Activated CD4-positive, alpha-beta memory T cell treated with anti-CD3 and anti-CD28 coated beads, Interleukin-2, amount 10 ng/mL, durations not matched to agents 7 days and 5 days (primary cell): ENCODE data around the gene ZNF181. TPM values are rescaled to one million over a fixed set of nuclear protein-coding genes. Genes with fewer than 3 reads are reported as not detected.

ENCODE experiments used
- CTCF ChIA-PET: fragments of 350-600 bp; sonication (Branson Sonifier 250); formaldehyde crosslinking; loops from one replicate; lab custom pipeline; 2021; ENCODE audit warnings: antibody characterized with exemption, inconsistent platforms; lab: Charles Lee
- POLR2A ChIA-PET: fragments of 350-600 bp; sonication (Branson Sonifier 250); formaldehyde crosslinking; loops from one replicate; lab custom pipeline; 2021; ENCODE audit warnings: antibody characterized with exemption; lab: Charles Lee
- DNase-seq: peaks from one replicate; pipeline ENCODE4 v3.0.0-alpha.2; 2020
- H3K27ac Mint-ChIP-seq: one replicate; pipeline ENCODE4 v1.8.0; 2021; ENCODE audit warnings: mild to moderate bottlenecking, mixed read lengths
- H3K27me3 Mint-ChIP-seq: one replicate; pipeline ENCODE4 v1.8.0; 2021; ENCODE audit warnings: mixed read lengths
- H3K36me3 Mint-ChIP-seq: one replicate; pipeline ENCODE4 v1.8.0; 2021; ENCODE audit warnings: low read depth, mixed read lengths
- H3K4me1 Mint-ChIP-seq: one replicate; pipeline ENCODE4 v1.8.0; 2021; ENCODE audit warnings: mixed read lengths
- H3K4me3 Mint-ChIP-seq: one replicate; pipeline ENCODE4 v1.8.0; 2021; ENCODE audit warnings: mild to moderate bottlenecking, mixed read lengths
- H3K9me3 Mint-ChIP-seq: one replicate; pipeline ENCODE4 v1.8.0; 2021; ENCODE audit warnings: mixed read lengths
- total RNA-seq, 2 experiments: library from RNA; stranded (reverse); gene quantifications; one replicate each; pipeline ENCODE4 v1.2.3, GENCODE V29; 2021

The ZNF181 gene
- total RNA-seq, 2 experiments from 2014 or later = 4.2 to 4.7 TPM

DNA sequence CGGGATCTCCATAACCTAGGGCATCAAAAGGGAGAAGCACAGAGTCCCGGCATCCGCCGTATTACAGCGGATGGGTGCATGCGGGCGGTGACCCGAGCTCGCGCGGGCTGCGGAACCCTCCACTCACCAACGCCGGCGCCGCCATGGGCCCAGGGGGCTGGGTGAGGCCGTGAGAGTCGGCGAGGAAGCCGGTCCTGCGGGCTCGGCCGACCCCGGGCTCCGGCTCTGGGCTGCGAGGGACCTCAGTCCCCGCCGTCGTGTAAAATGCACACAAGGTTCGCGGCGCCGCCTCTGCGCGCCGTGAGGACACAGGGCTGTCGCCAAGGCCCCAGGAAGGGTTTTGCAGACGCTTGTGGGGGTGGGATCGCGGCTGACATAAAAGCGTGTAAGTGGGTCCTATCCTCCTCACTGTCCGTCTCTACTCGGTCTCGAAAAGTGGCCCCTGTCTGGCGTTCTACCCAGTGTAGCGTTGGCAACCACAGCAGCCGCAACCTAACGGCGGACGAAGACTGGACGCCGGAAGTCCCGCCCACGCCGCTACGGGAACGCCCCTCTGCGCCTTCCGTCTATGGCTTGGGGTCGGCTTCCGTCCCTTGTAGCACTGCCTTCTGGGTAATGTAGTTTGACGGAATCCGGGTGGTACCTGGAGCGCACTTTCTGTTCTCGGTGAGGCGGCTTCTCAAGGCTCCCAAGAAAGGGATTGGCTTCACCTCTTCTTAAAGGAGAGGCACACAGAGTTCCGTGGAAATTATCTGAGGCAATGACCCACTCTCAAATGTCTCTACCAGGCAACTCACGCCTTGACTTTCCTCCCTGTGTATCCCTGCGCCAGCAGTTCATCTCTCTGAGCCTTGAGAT is 38.9 kb downstream of the ZNF181 start, which contains the start of gene ZNF599:
Gene ZNF599, minus strand, starts transcription at position 519 of the 858 bp plus-strand sequence. Its CDS starts 374 bp downstream, at position 145.
- CTCF ChIA-PET = no interaction called here
- Mint-ChIP-seq H3K27ac (peak within 1 kb of the TSS; percentile 75), H3K4me1 (peaks cover 16% of the 10 kb centered on the region), H3K36me3 (peaks cover 28% of the 10 kb centered on the region), H3K27me3 (no peaks in the 10 kb centered on the region), H3K9me3 (peaks cover 27% of the 10 kb centered on the region), H3K4me3 (peak within 1 kb of the TSS; percentile 86)
- POLR2A ChIA-PET = interaction anchor here (0.8 kb wide), 1 partner anchor 40 kb away, joined by 3 read pairs; no protein-coding TSS in a partner anchor
- peak; percentile 91 for DNase-seq

DNA sequence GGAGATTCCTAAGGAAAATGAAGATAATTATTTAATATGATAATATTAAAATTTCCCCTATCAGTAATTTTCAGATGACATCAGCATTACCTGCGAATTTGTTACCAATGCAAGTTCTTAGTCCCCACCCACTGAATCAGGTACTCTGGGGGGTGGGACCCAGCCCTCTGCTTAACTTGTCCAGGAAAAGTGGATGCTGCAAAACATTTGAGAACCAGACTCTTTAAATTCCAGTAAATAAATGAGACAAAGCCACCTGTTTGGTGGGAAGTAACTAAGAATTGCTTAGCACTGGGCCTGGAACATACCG is 39.5 kb downstream of the ZNF181 start:
- H3K4me3 Mint-ChIP-seq = peak overlapping the region; percentile 86
- DNase-seq = no peak
- ChIA-PET CTCF (no interaction called here), POLR2A (interaction anchor here (0.8 to 1.2 kb wide), 2 partner anchors 96 to 228 kb away, joined by 3 read pairs; partner anchors contain the start of genes SCGB2B2 and ZNF302)
- peaks cover 16% of the 10 kb centered on the region for H3K4me1 Mint-ChIP-seq
- no peak overlapping the region for H3K27ac Mint-ChIP-seq
- H3K9me3 Mint-ChIP-seq = peaks cover 25% of the 10 kb centered on the region
- H3K36me3 Mint-ChIP-seq = peaks cover 24% of the 10 kb centered on the region
- no peaks in the 10 kb centered on the region for H3K27me3 Mint-ChIP-seq

DNA sequence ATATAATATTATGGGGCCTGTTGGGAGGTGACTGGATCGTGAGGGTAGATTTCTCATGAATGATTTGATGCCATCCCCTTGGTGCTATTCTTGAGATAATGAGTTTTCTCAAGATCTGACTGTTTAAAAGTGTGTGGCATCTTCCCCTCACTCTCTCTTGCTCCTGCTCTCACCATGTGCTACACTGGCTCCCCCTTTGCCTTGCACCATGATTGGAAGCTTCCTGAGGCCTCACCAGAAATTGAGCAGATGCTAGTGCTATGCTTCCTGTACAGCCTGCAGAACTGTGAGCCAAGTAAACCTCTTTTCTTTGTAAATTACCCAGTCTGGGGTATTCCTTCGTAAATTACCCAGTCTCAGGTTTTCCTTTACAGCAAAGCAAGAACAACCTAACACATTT is 40.8 kb downstream of the ZNF181 start:
- Mint-ChIP-seq H3K36me3 (peaks cover 15% of the 10 kb centered on the region), H3K9me3 (peaks cover 25% of the 10 kb centered on the region), H3K4me1 (peaks cover 16% of the 10 kb centered on the region), H3K27me3 (no peaks in the 10 kb centered on the region), H3K4me3 (no peak overlapping the region), H3K27ac (no peak overlapping the region)
- ChIA-PET POLR2A (interaction anchor here (1.2 kb wide), 1 partner anchor 97 kb away, joined by 3 read pairs; the partner anchor contains the start of genes SCGB2B2 and ZNF302), CTCF (no interaction called here)
- no peak for DNase-seq

DNA sequence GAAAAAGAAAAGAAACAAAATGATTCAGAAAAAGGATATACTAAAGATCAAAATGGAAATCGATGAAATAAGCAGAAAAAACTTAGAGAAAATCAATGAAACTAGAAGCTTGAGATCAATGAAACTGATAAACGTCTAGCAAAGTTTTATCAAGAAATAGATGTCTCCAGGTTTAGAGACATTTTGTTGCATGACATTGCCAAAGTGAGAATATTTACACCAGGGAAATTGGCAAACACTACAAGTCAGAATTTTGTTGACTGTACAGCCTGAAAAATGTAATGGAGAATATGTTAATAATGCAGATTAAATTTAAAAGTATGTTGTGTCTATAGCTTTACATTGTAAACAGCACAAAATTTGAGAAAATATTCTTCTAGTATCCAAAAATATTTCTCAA is 44.3 kb downstream of the ZNF181 start:
- no peaks in the 10 kb centered on the region for H3K36me3 Mint-ChIP-seq
- no peak overlapping the region for H3K27ac Mint-ChIP-seq
- DNase-seq = no peak
- H3K9me3 Mint-ChIP-seq = peaks cover 10% of the 10 kb centered on the region
- POLR2A ChIA-PET = no interaction called here
- CTCF ChIA-PET = interaction anchor here (0.6 kb wide), 1 partner anchor 289 kb away, joined by 4 read pairs; no protein-coding TSS in a partner anchor
- H3K4me1 Mint-ChIP-seq = peaks cover under 1% of the 10 kb centered on the region
- H3K27me3 Mint-ChIP-seq = no peaks in the 10 kb centered on the region
- no peak overlapping the region for H3K4me3 Mint-ChIP-seq

DNA sequence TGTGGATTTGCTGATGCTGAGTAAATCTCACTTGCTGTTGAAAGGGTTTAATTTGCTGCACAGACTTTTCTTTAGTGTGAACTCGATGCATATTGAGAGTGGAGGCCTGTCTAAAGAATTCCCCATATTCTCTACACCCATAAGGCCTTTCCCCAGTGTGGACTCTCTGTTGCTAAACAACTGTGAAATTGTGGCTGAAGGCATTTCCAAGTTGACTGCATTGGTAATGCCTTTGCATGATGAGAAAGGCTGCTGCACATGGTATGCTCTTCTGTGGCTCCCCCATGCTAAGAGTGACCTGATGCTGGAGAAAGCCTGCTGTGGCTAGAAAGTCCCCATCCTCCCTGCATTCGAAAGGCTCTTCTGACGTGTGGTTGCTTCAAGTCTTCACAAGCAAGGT is 45.6 kb downstream of the ZNF181 start:
- Mint-ChIP-seq H3K27me3 (no peaks in the 10 kb centered on the region), H3K36me3 (no peaks in the 10 kb centered on the region), H3K9me3 (peaks cover 9% of the 10 kb centered on the region), H3K4me1 (no peaks in the 10 kb centered on the region), H3K4me3 (no peak overlapping the region), H3K27ac (no peak overlapping the region)
- DNase-seq = no peak
- POLR2A ChIA-PET = no interaction called here
- CTCF ChIA-PET = no interaction called here

DNA sequence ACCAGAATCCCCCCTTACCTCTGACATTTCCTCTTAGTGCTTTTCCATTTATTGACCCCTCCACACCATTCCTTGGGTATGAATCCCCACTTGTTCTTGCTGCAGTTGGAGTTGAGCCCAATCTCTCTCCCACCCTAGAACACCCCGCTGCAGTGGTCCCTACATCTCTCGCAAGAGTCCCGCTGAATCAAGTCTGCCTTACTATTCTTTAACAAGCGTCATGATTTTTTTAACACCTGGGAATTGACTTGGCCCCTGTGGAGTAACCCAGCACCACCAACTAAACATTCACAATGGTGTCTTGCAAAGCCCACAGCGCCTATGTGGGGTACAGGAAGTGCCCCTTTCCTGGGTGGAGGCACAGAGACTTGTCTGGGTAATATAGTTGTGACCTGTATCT is 52.2 kb downstream of the ZNF181 start:
- Mint-ChIP-seq H3K36me3 (no peaks in the 10 kb centered on the region), H3K27me3 (no peaks in the 10 kb centered on the region), H3K9me3 (peaks cover 12% of the 10 kb centered on the region), H3K4me3 (no peak overlapping the region), H3K27ac (no peak overlapping the region), H3K4me1 (no peaks in the 10 kb centered on the region)
- no peak for DNase-seq
- ChIA-PET POLR2A (no interaction called here), CTCF (no interaction called here)

DNA sequence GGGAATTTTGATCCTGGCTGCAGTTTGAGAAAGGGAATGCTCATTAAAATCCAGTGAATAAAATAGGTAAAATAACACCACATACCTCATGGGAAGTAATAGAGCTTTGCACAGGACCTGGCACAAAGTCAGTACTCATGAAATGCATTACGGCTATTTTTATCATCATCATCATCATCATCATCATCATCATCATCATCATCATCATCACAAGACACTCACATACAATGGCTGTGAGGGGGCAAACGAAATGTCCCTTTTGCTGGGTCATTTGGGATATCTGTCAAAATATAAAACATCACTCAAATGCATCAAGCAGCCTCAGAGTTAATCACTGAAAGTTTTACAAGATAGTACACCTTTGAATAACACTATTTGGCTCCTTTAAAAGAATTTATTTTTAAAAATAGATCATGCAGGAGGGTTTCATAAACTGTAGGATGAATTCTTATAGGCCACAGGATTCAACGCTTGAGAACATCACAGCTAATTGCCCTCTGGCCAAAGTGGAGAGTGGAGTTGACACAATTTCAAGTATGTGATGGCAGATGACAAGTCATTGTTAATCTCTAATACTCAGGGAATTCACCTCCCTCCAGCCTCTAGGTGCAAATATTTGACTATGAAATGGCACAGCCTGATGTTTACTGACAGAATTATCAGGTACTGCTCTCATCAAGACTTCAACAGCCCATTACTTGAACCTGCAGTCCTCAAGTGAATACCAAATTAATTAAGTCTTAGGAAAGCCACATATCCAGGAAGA is 53.2 kb downstream of the ZNF181 start:
- no peak for DNase-seq
- ChIA-PET POLR2A (no interaction called here), CTCF (no interaction called here)
- Mint-ChIP-seq H3K4me1 (no peaks in the 10 kb centered on the region), H3K27ac (no peak overlapping the region), H3K36me3 (no peaks in the 10 kb centered on the region), H3K9me3 (peaks cover 13% of the 10 kb centered on the region), H3K4me3 (no peak overlapping the region), H3K27me3 (no peaks in the 10 kb centered on the region)

DNA sequence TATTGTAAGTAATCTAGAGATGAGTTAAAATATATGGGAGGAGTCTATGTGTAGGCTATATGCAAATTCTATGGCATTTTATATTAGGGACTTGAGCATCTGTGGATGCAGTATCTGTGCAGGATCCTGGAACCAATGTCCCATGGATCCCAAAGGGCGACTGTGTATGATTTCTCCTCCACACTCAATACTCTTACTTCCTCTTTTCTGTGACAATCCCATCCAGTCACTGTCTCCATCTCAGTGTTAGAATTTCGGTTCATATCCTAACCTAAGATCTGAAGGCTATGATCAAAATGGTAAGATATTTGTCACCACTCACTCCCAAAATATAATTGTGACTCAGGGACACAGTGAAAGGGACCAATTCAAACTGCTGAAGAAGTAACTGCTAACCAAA is 54.0 kb downstream of the ZNF181 start:
- Mint-ChIP-seq H3K27me3 (no peaks in the 10 kb centered on the region), H3K4me1 (no peaks in the 10 kb centered on the region), H3K4me3 (no peak overlapping the region), H3K27ac (no peak overlapping the region), H3K36me3 (no peaks in the 10 kb centered on the region), H3K9me3 (peaks cover 18% of the 10 kb centered on the region)
- no peak for DNase-seq
- ChIA-PET POLR2A (no interaction called here), CTCF (no interaction called here)

DNA sequence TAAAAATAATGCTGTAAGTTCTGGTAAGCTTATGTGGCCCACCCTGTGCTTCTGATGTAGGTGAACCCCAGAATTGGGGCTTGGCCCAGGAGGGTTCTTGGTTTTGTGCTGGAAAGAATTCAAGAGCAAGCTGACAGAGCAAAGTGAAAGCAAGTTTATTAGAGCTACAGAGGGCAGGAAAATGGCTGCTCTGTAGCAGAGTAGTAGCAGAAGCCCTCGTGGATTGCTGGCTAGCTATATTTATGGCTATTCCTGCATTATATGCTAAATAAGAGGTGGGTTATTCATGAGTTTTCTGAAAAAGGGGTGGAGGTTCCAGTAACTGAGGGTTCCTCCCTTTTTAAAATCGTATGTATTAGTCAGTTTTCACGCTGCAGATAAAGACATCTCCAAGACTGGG is 59.5 kb downstream of the ZNF181 start:
- Mint-ChIP-seq H3K36me3 (no peaks in the 10 kb centered on the region), H3K9me3 (peaks cover 20% of the 10 kb centered on the region), H3K27ac (no peak overlapping the region), H3K4me3 (no peak overlapping the region), H3K27me3 (no peaks in the 10 kb centered on the region), H3K4me1 (no peaks in the 10 kb centered on the region)
- CTCF ChIA-PET = no interaction called here
- DNase-seq = no peak
- POLR2A ChIA-PET = no interaction called here

DNA sequence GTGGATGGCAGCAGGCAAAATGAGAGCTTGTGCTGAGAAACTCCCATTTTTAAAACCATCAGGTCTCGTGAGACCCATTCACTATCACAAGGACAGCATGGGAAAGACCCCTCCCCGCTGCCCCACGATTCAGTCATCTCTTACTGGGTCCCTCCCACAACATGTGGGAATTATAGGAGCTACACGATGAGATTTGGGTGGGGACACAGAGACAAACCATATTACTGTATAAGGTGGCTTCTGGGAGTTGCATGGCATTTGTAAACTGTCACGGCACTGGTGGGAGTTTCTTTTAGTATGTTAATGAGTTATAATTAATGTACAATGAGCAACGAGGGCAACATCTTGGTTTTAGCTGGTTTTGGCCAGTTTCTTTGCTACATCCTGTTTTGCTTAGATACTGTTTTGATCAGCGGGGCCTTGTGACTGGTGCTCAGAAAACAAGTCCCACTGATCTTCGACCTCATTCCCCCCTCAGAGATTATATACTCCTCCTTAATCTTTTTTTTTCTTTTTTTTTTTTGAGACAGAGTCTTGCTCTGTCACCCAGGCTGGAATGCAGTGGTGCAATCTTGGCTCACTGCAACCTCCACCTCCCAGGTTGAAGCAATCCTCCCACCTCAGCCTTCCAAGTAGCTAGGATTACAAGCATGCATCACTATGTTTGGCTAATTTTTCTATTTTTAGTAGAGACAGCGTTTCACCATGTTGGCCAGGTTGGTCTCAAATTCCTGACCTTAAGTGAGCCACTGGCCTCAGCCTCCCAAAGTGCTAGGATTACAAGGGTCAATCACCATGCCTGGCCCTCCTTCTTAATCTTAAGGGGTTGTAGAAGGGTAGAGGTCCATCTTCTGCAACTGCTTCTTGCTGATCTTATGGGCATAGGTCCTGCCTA is 60.3 kb downstream of the ZNF181 start:
- POLR2A ChIA-PET = no interaction called here
- no peaks in the 10 kb centered on the region for H3K4me1 Mint-ChIP-seq
- CTCF ChIA-PET = no interaction called here
- H3K27me3 Mint-ChIP-seq = no peaks in the 10 kb centered on the region
- H3K4me3 Mint-ChIP-seq = no peak overlapping the region
- DNase-seq = no peak
- H3K27ac Mint-ChIP-seq = no peak overlapping the region
- H3K36me3 Mint-ChIP-seq = no peaks in the 10 kb centered on the region
- peaks cover 17% of the 10 kb centered on the region for H3K9me3 Mint-ChIP-seq
